Measurements from ENCODE around the gene SLC12A1. TPM values are rescaled to one million over a fixed set of nuclear protein-coding genes. Genes with fewer than 3 reads are reported as not detected.

SLC12A1 gene
- total RNA-seq, 4 donors from 2014 or later = not detected

DNA sequence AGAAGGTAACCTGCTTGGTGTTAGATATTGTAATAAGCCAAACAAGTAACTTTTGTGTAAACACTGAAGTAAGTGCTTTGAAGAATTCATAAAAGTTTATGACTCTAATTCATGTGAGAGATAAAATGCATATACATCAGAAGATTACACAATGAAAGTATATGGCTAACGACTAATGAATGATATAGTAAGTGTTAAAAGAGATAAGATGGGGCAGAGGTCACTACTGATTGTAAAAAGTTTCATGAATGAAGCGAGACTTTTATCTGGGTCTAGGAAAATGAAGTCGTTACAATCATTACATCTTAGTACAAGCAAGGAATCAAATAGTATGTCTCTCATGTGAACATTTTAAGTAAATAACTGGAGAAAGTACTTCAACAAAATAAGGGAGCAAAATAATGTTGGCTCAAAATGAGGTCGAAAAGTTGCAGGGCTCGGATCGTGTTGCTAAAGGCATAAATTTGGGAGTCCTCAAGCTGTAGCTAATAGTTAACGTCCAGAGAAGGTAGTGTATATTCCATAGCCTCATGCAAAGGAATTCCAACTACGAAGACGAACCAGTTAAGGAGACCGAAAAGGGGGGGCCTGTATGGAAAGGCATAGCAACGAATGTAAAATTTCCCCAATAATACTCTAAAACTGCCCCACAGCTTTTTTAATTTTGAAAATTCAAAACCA, 124.1 kb downstream of the SLC12A1 start:
- ATAC-seq (ENCODE audit: low FRiP score) (no peak), DNase-seq (ENCODE audit: low spot score) (no peak)
- TF ChIP-seq, protein P1, sequence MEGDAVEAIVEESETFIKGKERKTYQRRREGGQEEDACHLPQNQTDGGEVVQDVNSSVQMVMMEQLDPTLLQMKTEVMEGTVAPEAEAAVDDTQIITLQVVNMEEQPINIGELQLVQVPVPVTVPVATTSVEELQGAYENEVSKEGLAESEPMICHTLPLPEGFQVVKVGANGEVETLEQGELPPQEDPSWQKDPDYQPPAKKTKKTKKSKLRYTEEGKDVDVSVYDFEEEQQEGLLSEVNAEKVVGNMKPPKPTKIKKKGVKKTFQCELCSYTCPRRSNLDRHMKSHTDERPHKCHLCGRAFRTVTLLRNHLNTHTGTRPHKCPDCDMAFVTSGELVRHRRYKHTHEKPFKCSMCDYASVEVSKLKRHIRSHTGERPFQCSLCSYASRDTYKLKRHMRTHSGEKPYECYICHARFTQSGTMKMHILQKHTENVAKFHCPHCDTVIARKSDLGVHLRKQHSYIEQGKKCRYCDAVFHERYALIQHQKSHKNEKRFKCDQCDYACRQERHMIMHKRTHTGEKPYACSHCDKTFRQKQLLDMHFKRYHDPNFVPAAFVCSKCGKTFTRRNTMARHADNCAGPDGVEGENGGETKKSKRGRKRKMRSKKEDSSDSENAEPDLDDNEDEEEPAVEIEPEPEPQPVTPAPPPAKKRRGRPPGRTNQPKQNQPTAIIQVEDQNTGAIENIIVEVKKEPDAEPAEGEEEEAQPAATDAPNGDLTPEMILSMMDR (IDR thresholded peaks at IDR 0.05) = no peak

DNA sequence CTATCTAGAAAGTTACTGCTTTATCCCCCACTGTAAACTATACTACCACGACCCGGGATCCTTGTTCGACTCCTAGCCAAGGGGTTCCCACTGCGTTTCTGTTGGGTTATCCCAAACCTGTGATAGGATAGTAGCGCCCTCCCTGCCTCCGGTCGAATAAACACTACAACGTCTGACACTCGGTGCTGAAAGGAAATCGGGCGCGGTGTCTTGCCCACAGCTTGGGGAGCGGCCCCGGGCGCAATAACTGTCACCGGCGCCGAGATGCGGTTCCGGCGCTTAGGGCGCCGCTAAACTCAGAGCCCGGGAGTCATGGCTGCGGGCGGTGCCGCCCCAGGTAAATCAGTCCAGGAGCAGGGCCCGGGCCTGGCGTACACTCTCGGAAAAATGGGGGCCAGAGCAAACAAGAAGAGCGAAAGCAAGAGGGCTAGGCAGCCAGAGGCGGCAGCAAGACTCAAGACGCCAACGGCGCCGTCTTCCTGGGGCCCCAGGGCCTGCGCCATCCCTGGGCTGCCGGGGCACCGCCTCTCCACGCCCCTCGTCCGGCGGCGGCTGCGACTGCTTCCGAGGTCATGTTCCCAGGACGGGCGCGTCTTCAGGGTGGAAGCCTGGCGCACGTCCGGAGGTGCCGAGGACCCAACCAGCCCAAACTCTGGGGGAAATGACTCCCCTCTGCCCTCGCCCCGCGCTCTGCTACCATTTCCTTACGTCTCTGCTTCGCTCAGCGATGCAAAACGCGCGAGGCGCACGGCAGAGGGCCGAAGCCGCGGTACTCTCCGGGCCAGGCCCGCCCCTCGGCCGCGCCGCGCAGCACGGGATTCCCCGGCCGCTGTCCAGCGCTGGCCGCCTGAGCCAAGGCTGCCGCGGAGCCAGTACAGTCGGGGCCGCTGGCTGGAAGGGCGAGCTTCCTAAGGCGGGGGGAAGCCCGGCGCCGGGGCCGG, 125.0 kb downstream of the SLC12A1 start, which contains the start of gene DUT:
Gene DUT, plus strand, starts transcription at position 575 of the 941 bp plus-strand sequence. Its CDS starts 87 bp downstream, at position 662.
- DNase-seq (ENCODE audit: low spot score) (peak; percentile 54), ATAC-seq (ENCODE audit: low FRiP score) (peak; percentile 94)
- TF ChIP-seq, protein P1 (IDR thresholded peaks at IDR 0.05) = no peak

DNA sequence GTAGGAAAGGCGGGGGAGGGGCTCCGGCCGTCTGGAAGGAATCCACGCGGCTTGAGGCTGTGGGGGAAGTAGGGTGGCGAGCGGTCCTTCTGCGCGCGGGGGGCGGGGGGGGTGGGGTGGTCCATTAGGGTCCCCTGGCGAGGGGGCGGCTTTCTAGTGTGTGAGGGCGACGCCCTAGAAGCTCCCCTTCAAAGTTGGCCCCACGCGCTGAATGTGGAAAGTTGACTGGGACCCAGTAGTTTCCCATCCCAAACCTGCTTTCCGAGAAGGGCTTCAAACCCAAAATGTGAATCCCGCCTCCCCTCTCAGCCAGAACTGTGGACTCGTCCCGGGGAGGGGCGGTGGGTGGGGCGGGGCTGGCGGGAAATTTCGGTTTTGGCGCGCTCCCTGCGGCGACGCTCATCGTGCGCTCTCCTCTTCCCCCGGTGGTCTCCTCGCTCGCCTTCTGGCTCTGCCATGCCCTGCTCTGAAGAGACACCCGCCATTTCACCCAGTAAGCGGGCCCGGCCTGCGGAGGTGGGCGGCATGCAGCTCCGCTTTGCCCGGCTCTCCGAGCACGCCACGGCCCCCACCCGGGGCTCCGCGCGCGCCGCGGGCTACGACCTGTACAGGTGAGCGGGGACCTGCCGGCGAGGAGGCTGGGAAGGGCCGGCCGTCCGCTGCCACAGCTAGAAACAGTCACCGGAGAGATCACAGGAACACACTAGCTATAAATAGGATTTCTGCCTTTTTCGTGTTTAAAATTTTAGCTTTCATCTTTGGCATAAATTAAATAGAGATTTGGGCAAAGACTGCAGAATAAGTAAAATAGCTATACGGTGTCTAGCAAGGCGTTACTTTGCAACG, 125.9 kb downstream of the SLC12A1 start:
- TF ChIP-seq, protein P1 (IDR thresholded peaks at IDR 0.05) = no peak
- peak; percentile 82 for ATAC-seq (ENCODE audit: low FRiP score)
- DNase-seq (ENCODE audit: low spot score) = peak; percentile 27

DNA sequence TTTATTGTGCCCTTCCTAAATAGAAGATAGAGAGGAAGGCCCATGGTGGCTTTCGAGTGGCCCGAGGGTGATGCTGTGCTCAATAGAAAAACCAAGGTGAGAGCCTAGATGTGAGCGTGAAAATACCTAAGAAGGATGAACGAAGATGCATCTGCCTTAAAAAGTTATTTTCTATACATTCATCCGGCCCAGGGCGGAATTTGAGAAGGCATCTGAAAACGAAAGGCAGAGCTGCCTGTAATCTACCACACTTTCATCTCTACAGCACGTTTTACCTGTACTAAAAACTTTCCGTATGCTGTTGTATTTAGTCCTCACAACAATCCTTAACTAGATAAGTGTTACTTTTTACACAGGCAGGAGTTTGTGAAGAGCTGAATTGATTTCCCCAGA, 126.5 kb downstream of the SLC12A1 start:
- TF ChIP-seq, protein P1 (IDR thresholded peaks at IDR 0.05) = no peak
- ATAC-seq (ENCODE audit: low FRiP score) = no peak
- no peak for DNase-seq (ENCODE audit: low spot score)

DNA sequence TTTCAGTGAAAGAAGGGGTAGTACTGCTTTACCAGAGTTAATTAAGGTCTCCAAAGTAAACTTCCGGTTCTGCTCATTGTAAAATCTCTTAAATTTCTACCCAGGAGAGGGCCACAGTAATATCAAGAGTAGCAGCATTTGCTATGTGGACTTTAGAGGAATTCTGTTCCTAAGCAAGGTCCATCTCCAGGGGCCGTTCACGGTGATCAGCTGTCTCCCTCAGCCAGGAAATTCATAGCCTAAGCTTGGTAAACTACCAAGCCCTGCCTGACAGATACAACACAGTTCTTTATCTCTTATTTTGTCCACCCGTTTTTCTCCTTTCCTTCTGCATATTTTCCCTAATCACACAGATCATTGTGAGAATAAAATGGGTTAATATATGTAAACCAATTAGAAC, 127.4 kb downstream of the SLC12A1 start:
- TF ChIP-seq, protein P1 (IDR thresholded peaks at IDR 0.05) = no peak
- ATAC-seq (ENCODE audit: low FRiP score) (no peak), DNase-seq (ENCODE audit: low spot score) (no peak)

DNA sequence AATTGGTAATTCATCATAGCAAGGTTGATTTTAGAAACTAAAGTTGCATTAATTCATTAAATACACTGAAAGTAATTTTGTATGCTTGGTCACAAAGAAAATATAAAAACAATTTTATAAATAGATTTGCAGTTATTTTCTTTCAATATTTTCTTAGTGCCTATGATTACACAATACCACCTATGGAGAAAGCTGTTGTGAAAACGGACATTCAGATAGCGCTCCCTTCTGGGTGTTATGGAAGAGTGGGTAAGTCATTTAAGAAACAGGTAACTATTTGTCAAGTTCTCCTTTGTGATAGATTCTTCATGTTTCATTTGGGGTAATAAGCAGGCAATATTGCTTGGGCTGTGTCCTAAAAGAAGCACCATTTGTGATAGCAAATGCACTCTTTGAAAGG, 128.2 kb downstream of the SLC12A1 start:
- ATAC-seq (ENCODE audit: low FRiP score) = no peak
- TF ChIP-seq, protein P1 (IDR thresholded peaks at IDR 0.05) = no peak
- no peak for DNase-seq (ENCODE audit: low spot score)

All from omental fat pad (tissue), 4 donors.